ENCODE data around the gene FJX1. TPM values are rescaled to one million over a fixed set of nuclear protein-coding genes. Genes with fewer than 3 reads are reported as not detected.

The FJX1 gene
- total and polyA plus RNA-seq, 2 experiments from 2014 or later: 1.7 to 4.1 TPM

DNA sequence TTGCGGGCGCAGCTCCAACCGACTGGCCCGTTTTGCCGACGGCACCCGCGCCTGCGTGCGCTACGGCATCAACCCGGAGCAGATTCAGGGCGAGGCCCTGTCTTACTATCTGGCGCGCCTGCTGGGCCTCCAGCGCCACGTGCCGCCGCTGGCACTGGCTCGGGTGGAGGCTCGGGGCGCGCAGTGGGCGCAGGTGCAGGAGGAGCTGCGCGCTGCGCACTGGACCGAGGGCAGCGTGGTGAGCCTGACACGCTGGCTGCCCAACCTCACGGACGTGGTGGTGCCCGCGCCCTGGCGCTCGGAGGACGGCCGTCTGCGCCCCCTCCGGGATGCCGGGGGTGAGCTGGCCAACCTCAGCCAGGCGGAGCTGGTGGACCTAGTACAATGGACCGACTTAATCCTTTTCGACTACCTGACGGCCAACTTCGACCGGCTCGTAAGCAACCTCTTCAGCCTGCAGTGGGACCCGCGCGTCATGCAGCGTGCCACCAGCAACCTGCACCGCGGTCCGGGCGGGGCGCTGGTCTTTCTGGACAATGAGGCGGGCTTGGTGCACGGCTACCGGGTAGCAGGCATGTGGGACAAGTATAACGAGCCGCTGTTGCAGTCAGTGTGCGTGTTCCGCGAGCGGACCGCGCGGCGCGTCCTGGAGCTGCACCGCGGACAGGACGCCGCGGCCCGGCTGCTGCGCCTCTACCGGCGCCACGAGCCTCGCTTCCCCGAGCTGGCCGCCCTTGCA lies 1.0 kb downstream of the FJX1 start:
- TF ChIP-seq, protein P1, sequence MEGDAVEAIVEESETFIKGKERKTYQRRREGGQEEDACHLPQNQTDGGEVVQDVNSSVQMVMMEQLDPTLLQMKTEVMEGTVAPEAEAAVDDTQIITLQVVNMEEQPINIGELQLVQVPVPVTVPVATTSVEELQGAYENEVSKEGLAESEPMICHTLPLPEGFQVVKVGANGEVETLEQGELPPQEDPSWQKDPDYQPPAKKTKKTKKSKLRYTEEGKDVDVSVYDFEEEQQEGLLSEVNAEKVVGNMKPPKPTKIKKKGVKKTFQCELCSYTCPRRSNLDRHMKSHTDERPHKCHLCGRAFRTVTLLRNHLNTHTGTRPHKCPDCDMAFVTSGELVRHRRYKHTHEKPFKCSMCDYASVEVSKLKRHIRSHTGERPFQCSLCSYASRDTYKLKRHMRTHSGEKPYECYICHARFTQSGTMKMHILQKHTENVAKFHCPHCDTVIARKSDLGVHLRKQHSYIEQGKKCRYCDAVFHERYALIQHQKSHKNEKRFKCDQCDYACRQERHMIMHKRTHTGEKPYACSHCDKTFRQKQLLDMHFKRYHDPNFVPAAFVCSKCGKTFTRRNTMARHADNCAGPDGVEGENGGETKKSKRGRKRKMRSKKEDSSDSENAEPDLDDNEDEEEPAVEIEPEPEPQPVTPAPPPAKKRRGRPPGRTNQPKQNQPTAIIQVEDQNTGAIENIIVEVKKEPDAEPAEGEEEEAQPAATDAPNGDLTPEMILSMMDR (IDR thresholded peaks at IDR 0.05; ENCODE audit: low read depth, low read length): peak; percentile 11
- Histone ChIP-seq H3K27me3 (peaks cover 50% of the 10 kb centered on the region), H3K9me3 (ENCODE audit: low read depth) (no peaks in the 10 kb centered on the region), H3K27ac (no peak overlapping the region), H3K36me3 (no peaks in the 10 kb centered on the region), H3K4me1 (ENCODE audit: low read depth) (peaks cover 5% of the 10 kb centered on the region), H3K4me3 (peak overlapping the region; percentile 37)
- peak; percentile 56 to 60 for DNase-seq (ENCODE audit: low read depth in 1 of 2, low spot score in 1 of 2)

GRCh38 chr11:35619855-35620640 lies 1.8 kb downstream of the FJX1 start:
- peak; percentile 29 to 55 for DNase-seq (ENCODE audit: low read depth in 1 of 2, low spot score in 1 of 2)
- no peaks in the 10 kb centered on the region for H3K9me3 ChIP-seq (ENCODE audit: low read depth)
- peaks cover 42% of the 10 kb centered on the region for H3K27me3 ChIP-seq
- no peaks in the 10 kb centered on the region for H3K36me3 ChIP-seq
- H3K27ac ChIP-seq: no peak overlapping the region
- peaks cover 5% of the 10 kb centered on the region for H3K4me1 ChIP-seq (ENCODE audit: low read depth)
- TF ChIP-seq, protein P1 (IDR thresholded peaks at IDR 0.05; ENCODE audit: low read depth, low read length): no peak
- H3K4me3 ChIP-seq: peak overlapping the region; percentile 37

- H3K4me1 ChIP-seq (ENCODE audit: low read depth): peaks cover 5% of the 10 kb centered on the region
- H3K9me3 ChIP-seq (ENCODE audit: low read depth): no peaks in the 10 kb centered on the region
- no peak overlapping the region for H3K4me3 ChIP-seq
- no peak overlapping the region for H3K27ac ChIP-seq
- TF ChIP-seq, protein P1 (IDR thresholded peaks at IDR 0.05; ENCODE audit: low read depth, low read length): no peak
- no peaks in the 10 kb centered on the region for H3K36me3 ChIP-seq
- H3K27me3 ChIP-seq: peaks cover 36% of the 10 kb centered on the region
- DNase-seq (ENCODE audit: low read depth in 1 of 2, low spot score in 1 of 2): no peak
Measured at GRCh38 chr11:35620795-35621194, 2.5 kb downstream of the FJX1 start.

DNA sequence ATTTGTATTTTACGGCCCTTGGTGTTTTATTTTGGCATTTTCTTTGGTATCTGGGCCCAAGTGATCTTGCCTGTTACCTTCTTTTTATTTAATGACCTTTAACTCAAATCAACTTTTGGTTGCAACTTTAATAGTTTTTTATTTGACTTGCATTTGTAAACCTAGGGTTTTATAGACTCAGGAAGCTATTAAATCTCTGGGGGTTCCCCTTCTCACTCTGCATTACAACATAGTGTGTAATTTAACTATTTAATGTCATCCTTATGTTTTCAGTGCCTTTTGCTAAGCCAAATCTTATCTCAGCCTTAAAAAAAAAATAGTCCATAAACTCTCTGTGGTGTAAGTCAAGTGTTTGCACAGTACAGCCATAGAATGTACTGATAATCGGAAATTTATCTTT lies 3.4 kb downstream of the FJX1 start:
- Histone ChIP-seq H3K9me3 (ENCODE audit: low read depth) (no peaks in the 10 kb centered on the region), H3K4me1 (ENCODE audit: low read depth) (peaks cover 5% of the 10 kb centered on the region), H3K36me3 (no peaks in the 10 kb centered on the region), H3K27me3 (peaks cover 41% of the 10 kb centered on the region), H3K27ac (no peak overlapping the region), H3K4me3 (no peak overlapping the region)
- peak in 1 of 2 donors; percentile 31 for DNase-seq (ENCODE audit: low read depth in 1 of 2, low spot score in 1 of 2)
- TF ChIP-seq, protein P1 (IDR thresholded peaks at IDR 0.05; ENCODE audit: low read depth, low read length): no peak

GRCh38 chr11:35622070-35622469 lies 3.8 kb downstream of the FJX1 start:
- Histone ChIP-seq H3K27ac (no peak overlapping the region), H3K9me3 (ENCODE audit: low read depth) (no peaks in the 10 kb centered on the region), H3K4me3 (no peak overlapping the region), H3K4me1 (ENCODE audit: low read depth) (peaks cover 5% of the 10 kb centered on the region), H3K27me3 (peaks cover 41% of the 10 kb centered on the region), H3K36me3 (no peaks in the 10 kb centered on the region)
- TF ChIP-seq, protein P1 (IDR thresholded peaks at IDR 0.05; ENCODE audit: low read depth, low read length): no peak
- peak; percentile 30 to 88 for DNase-seq (ENCODE audit: low read depth in 1 of 2, low spot score in 1 of 2)

Data from cardiac muscle cell (in vitro differentiated cells and primary cell).